Adrenal gland (tissue), 12 donors: ENCODE results near the gene HMGN4. TPM values are rescaled to one million over a fixed set of nuclear protein-coding genes. Genes with fewer than 3 reads are reported as not detected.

ENCODE experiments used
- DNase-seq, 7 donors: peaks; one replicate each; pipeline ENCODE4 v3.0.0-alpha.2; 2019 to 2020
- H3K27ac ChIP-seq, 5 donors: fragments of 200-600 bp; sonication (generic) in 4 of 5; 1 replicate in 3 of 5; 2 replicates in 2 of 5; pipeline versions ENCODE4 v1.5.1 to v1.8.0; 2016 to 2020; ENCODE audit warnings: mild to moderate bottlenecking in 1 of 5
- H3K27me3 ChIP-seq: fragments of 200-600 bp; 2 replicates; pipeline ENCODE4 v1.8.0; 2021
- H3K36me3 ChIP-seq, 2 donors: fragments of 200-600 bp; replicated peaks in 1 of 2; 1 replicate in 1 of 2; 2 replicates in 1 of 2; pipeline versions ENCODE4 v1.5.1 to v1.8.0; 2018 to 2022
- H3K4me1 ChIP-seq, 2 donors: fragments of 200-600 bp; replicated peaks in 1 of 2; 1 replicate in 1 of 2; 2 replicates in 1 of 2; pipeline versions ENCODE4 v1.5.1 to v1.8.0; 2018 to 2021
- H3K4me3 ChIP-seq, 4 donors: fragments of 200-600 bp; sonication (generic) in 3 of 4; one replicate each; pipeline ENCODE4 v1.5.1; 2016 to 2018
- H3K9me3 ChIP-seq, 3 donors: fragments of 200-600 bp; sonication (generic) in 1 of 3; replicated peaks in 1 of 3; 1 replicate in 2 of 3; 2 replicates in 1 of 3; pipeline versions ENCODE4 v1.5.1 to v1.8.0; 2016 to 2021
- CTCF ChIP-seq, 6 experiments: fragments of 450-650 bp in 4 of 6; fragments of 200-600 bp in 2 of 6; sonication (generic) in 1 of 6; IDR thresholded peaks; 1 replicate in 5 of 6; 2 replicates in 1 of 6; pipeline versions ENCODE4 v1.5.1 to v1.8.0; 2016 to 2021; ENCODE audit warnings: antibody characterized with exemption in 6 of 6, mild to moderate bottlenecking in 2 of 6, moderate library complexity in 1 of 6
- POLR2A ChIP-seq, 2 donors: fragments of 450-650 bp; IDR thresholded peaks; one replicate each; pipeline ENCODE4 v1.6.1; 2017; ENCODE audit warnings: antibody characterized with exemption in 2 of 2, mild to moderate bottlenecking in 2 of 2, moderate library complexity in 1 of 2
- WGBS, 4 donors: extraction: QIAGEN DNeasy Blood & Tissue Kit in 2 of 4; methylation state at CpG; one replicate each; pipeline versions ENCODE4 v1.1.5 to v1.1.7; 2013 to 2017; 5-methylcytosine and 5-hydroxymethylcytosine counted together
- intact Hi-C, 2 donors: fragments of 100-400 bp; cut with DNase I; formaldehyde crosslinking; loops; one replicate each; pipeline versions ENCODE4 v1.14.1 to v1.15.0; 2022 to 2023
- polyA plus RNA-seq, 3 donors: library from polyadenylated mRNA; stranded (reverse); fragments of 200-250 nt in 2 of 3; fragments of 350-450 nt in 1 of 3; fragmentation: Illumina TruSeq in 1 of 3; extraction: RNeasy Lipid Tissue Mini Kit (QIAGEN cat#74804) in 1 of 3; gene quantifications; one replicate each; pipeline ENCODE4 v1.2.3, GENCODE V29; 2013 to 2014
- total RNA-seq, 9 donors: library from RNA; depleted of rRNA in 4 of 9; stranded (reverse); fragments of >200 nt in 4 of 9; fragments of 120-200 nt in 1 of 9; fragmentation: NEBNext Ultra II Directional in 1 of 9; extraction: Animal tissue kit (Norgen Biotek cat#: 25700) in 1 of 9; gene quantifications; one replicate each; pipeline versions ENCODE4 v1.1.0 to v1.2.4, GENCODE V29; 2013 to 2023
- donor health status: healthy with polysubstance abuse.
- donor health status: Bipolar disorder and iron deficiency.
- donor health status: DM: yes; HTN: yes; CAD: no.
- donor health status: DM: no; HTN: no; CAD: no.
- donor health status: DM: no; HTN: no; CAD: no.
- donor health status: DM: yes; HTN: yes; CAD: no.

HMGN4 gene
- total and polyA plus RNA-seq, 12 donors = 13.9 to 68.9 (median 46.2) TPM

GRCh38 chr6:26524722-26525370 is 13.3 kb upstream of the HMGN4 start:
- Histone ChIP-seq H3K27ac (no peak overlapping the region), H3K4me3 (no peak overlapping the region), H3K9me3 (no peaks in the 10 kb centered on the region), H3K4me1 (peaks cover 0 to 16% of the 10 kb centered on the region in 2 donors), H3K27me3 (no peaks in the 10 kb centered on the region), H3K36me3 (no peaks in the 10 kb centered on the region)
- TF ChIP-seq POLR2A (IDR thresholded peaks at IDR 0.05) = no peak
- no peak for TF ChIP-seq CTCF (IDR thresholded peaks at IDR 0.05)
- intact Hi-C loops = no loop called here
- no peak for DNase-seq
- 79 to 89% (median 82%) methylated on average over 7 of the region's 7 CpGs for WGBS, 4 donors

GRCh38 chr6:26525838-26526237 is 12.3 kb upstream of the HMGN4 start:
- intact Hi-C loops = no loop called here
- Histone ChIP-seq H3K9me3 (no peaks in the 10 kb centered on the region), H3K36me3 (no peaks in the 10 kb centered on the region), H3K27me3 (no peaks in the 10 kb centered on the region), H3K27ac (no peak overlapping the region), H3K4me3 (no peak overlapping the region), H3K4me1 (peaks cover 0 to 10% of the 10 kb centered on the region in 2 donors)
- no peak for TF ChIP-seq CTCF (IDR thresholded peaks at IDR 0.05)
- TF ChIP-seq POLR2A (IDR thresholded peaks at IDR 0.05) = no peak
- 47 to 57% (median 52%) methylated on average over 2 of the region's 2 CpGs for WGBS, 4 donors
- DNase-seq = no peak

- no peak overlapping the region for H3K4me3 ChIP-seq
- no peak for DNase-seq
- peaks cover 0 to 10% of the 10 kb centered on the region in 2 donors for H3K4me1 ChIP-seq
- no peaks in the 10 kb centered on the region for H3K36me3 ChIP-seq
- no peak overlapping the region for H3K27ac ChIP-seq
- H3K27me3 ChIP-seq = no peaks in the 10 kb centered on the region
- no peaks in the 10 kb centered on the region for H3K9me3 ChIP-seq
- TF ChIP-seq POLR2A (IDR thresholded peaks at IDR 0.05) (no peak), CTCF (IDR thresholded peaks at IDR 0.05) (no peak)
- intact Hi-C loops = no loop called here
- 90 to 100% (median 94%) methylated on average over 1 of the region's 1 CpG for WGBS, 4 donors
Observed at GRCh38 chr6:26526928-26527327, 11.2 kb upstream of the HMGN4 start.

- no peaks in the 10 kb centered on the region for H3K36me3 ChIP-seq
- no peak for TF ChIP-seq CTCF (IDR thresholded peaks at IDR 0.05)
- no peak for TF ChIP-seq POLR2A (IDR thresholded peaks at IDR 0.05)
- H3K27me3 ChIP-seq = no peaks in the 10 kb centered on the region
- H3K27ac ChIP-seq = no peak overlapping the region
- intact Hi-C loops = no loop called here
- no peak overlapping the region for H3K4me3 ChIP-seq
- H3K4me1 ChIP-seq = no peaks in the 10 kb centered on the region
- no peak for DNase-seq
- WGBS, 4 donors = 90 to 100% (median 92%) methylated on average over 1 to 2 of the region's 2 CpGs
- H3K9me3 ChIP-seq = no peaks in the 10 kb centered on the region
Observed at GRCh38 chr6:26530203-26530602, 8.0 kb upstream of the HMGN4 start.
